ENCODE data around the gene CACNG4. TPM values are rescaled to one million over a fixed set of nuclear protein-coding genes. Genes with fewer than 3 reads are reported as not detected.

CACNG4 gene
- total RNA-seq, 1 experiment from 2014 or later = 46.3 TPM

DNA sequence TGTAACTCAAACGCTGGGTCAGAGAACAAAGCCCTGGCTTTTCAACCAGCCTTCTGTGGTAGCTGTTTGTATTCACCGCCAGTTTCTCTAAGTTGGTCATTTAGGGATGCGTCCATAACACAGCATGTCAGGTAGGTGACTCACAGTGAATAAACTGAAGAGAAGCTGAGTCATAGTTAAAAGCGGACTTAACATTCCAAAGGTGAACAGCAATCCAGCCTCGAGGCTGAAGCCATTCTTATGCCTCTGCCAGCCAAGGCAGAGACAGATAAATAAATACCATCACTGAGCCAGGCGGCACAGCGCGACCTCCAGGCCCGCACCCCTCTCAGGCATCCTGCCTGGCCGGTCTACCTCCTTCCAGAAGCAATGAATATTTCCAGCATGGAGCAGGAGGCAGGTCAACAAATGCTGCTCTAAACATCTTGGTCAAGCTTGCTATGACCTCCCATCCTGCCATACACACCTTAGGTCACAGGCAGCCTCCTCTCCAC, 12.4 kb upstream of the CACNG4 start:
- H3K9me2 ChIP-seq (ENCODE audit: insufficient read depth) = no peaks in the 10 kb centered on the region
- H3K4me1 ChIP-seq (replicated peaks; ENCODE audit: insufficient read depth) = peaks cover 71% of the 10 kb centered on the region
- no peaks in the 10 kb centered on the region for H3K79me2 ChIP-seq (ENCODE audit: low read depth)
- TF ChIP-seq, protein P1, sequence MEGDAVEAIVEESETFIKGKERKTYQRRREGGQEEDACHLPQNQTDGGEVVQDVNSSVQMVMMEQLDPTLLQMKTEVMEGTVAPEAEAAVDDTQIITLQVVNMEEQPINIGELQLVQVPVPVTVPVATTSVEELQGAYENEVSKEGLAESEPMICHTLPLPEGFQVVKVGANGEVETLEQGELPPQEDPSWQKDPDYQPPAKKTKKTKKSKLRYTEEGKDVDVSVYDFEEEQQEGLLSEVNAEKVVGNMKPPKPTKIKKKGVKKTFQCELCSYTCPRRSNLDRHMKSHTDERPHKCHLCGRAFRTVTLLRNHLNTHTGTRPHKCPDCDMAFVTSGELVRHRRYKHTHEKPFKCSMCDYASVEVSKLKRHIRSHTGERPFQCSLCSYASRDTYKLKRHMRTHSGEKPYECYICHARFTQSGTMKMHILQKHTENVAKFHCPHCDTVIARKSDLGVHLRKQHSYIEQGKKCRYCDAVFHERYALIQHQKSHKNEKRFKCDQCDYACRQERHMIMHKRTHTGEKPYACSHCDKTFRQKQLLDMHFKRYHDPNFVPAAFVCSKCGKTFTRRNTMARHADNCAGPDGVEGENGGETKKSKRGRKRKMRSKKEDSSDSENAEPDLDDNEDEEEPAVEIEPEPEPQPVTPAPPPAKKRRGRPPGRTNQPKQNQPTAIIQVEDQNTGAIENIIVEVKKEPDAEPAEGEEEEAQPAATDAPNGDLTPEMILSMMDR (conservative IDR thresholded peaks at IDR 0.05) = no peak
- TF ChIP-seq EZH2 (IDR thresholded peaks at IDR 0.05; ENCODE audit: low read depth) = no peak
- H3K27ac ChIP-seq = peak overlapping the region; percentile 99
- DNase-seq = peak; percentile 96 to 100
- intact Hi-C loops (cut with micrococcal nuclease; ENCODE audit: unreplicated experiment) = loop anchor here (1.0 kb wide), 1 partner anchor 14 kb away; no protein-coding TSS in a partner anchor
- H3K27me3 ChIP-seq (ENCODE audit: insufficient read depth, low read depth) = no peaks in the 10 kb centered on the region
- H3K9me3 ChIP-seq (ENCODE audit: insufficient read depth, low read depth) = no peaks in the 10 kb centered on the region
- no peaks in the 10 kb centered on the region for H3K36me3 ChIP-seq (ENCODE audit: low read depth)
- peak overlapping the region; percentile 83 for H3K4me2 ChIP-seq
- H3K4me3 ChIP-seq = peak overlapping the region; percentile 40; the same call in 1 of the 2 replicates
- peaks cover 48% of the 10 kb centered on the region for H3F3A ChIP-seq (ENCODE audit: insufficient read depth, low read depth)
- no peaks in the 10 kb centered on the region for H4K20me1 ChIP-seq (ENCODE audit: insufficient read depth)
- H2AFZ ChIP-seq = no peak overlapping the region; the same call in 1 of the 2 replicates
- CTCF ChIA-PET = interaction anchor here (0.6 to 1.1 kb wide), 2 partner anchors 224 to 677 kb away, joined by 3 read pairs; no protein-coding TSS in a partner anchor
- POLR2A ChIA-PET (ENCODE audit: unreplicated experiment) = interaction anchor here (0.5 to 0.7 kb wide), 3 partner anchors 11 to 136 kb away, joined by 3 to 4 read pairs (median 4); no protein-coding TSS in a partner anchor
- BruUV-seq (replicated peaks) = no TSS peak

DNA sequence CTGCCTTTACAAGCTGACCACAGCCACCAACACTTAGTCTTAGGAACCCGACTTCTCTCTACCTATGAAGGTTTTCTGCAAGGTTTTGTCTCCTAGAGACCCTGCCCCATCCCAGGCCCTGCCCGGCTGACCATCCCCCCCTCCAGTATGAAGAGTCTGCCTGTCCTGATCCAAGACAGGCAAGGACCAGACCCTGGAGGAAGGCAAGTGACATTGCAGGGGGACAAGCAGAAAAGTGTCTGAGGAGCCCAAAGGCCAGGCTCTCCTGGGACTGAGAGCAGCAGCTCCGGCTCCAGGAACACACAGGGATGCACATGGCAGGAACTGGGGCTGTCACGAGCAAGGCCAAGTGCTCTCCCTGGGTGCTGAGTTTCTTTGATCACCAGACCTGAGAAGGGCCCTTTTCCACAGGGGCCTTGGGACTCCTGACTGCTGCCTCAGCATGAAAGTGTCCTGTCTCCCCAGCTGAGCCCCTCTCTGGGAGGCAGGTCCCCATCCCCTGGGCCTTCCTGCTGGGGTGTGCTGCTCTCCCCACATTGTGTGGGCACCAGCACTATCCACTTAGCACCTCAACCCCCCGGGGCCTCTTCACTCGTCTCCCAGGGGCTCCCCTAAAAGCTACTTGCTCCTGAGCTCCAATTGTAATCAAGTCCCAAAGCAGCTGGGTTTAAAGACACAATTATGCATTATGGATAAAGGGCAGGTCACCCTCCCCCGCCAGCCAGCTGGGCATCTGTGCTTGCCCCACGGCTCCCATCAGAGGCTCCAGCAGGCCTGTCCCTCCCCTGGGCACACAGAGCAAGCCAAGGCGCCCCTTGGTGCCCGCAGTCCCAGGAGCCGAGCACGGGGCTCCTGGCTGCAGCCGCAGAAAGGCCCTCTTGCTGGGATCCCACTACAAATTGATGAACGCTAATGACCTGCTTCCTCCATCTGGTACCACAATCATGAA, 11.6 kb upstream of the CACNG4 start:
- POLR2A ChIA-PET (ENCODE audit: unreplicated experiment) = no interaction called here
- no peaks in the 10 kb centered on the region for H3K36me3 ChIP-seq (ENCODE audit: low read depth)
- intact Hi-C loops (cut with micrococcal nuclease; ENCODE audit: unreplicated experiment) = loop anchor here (1.0 kb wide), 1 partner anchor 13 kb away; no protein-coding TSS in a partner anchor
- no peaks in the 10 kb centered on the region for H3K9me2 ChIP-seq (ENCODE audit: insufficient read depth)
- TF ChIP-seq, protein P1 (conservative IDR thresholded peaks at IDR 0.05) = peak; percentile 40; the same call in 1 of the 2 replicates
- TF ChIP-seq EZH2 (IDR thresholded peaks at IDR 0.05; ENCODE audit: low read depth) = no peak
- H3K9me3 ChIP-seq (ENCODE audit: insufficient read depth, low read depth) = no peaks in the 10 kb centered on the region
- CTCF ChIA-PET = no interaction called here
- no peak overlapping the region; the same call in 1 of the 2 replicates for H3K4me3 ChIP-seq
- H2AFZ ChIP-seq = no peak overlapping the region
- H3K27me3 ChIP-seq (ENCODE audit: insufficient read depth, low read depth) = no peaks in the 10 kb centered on the region
- no peaks in the 10 kb centered on the region for H4K20me1 ChIP-seq (ENCODE audit: insufficient read depth)
- peaks cover 48% of the 10 kb centered on the region for H3F3A ChIP-seq (ENCODE audit: insufficient read depth, low read depth)
- H3K79me2 ChIP-seq (ENCODE audit: low read depth) = no peaks in the 10 kb centered on the region
- no peak for DNase-seq
- H3K27ac ChIP-seq = peak overlapping the region; percentile 99
- peak overlapping the region; percentile 69 for H3K4me2 ChIP-seq
- BruUV-seq (replicated peaks) = no TSS peak
- H3K4me1 ChIP-seq (replicated peaks; ENCODE audit: insufficient read depth) = peaks cover 63% of the 10 kb centered on the region

DNA sequence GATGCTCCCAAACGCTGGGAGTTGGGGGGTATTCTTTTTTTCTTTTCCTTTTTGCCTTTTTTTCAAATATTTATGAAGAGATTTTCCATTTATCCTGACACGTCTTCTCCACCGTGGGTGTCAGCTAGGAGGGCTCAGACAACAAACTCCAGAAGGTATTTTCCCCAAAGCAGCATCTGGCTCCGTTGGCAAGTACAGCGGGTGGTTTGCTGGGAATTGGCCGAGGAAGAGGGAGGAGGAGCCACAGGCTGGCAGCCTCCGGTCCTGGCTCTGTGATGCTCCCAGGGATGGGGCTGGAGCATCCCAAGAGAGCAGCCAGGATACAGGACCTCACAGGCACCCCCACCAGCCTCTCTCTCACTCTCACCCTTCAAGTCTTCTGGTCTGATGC, 10.9 kb upstream of the CACNG4 start:
- Histone ChIP-seq H3K27me3 (ENCODE audit: insufficient read depth, low read depth) (no peaks in the 10 kb centered on the region), H3K36me3 (ENCODE audit: low read depth) (no peaks in the 10 kb centered on the region), H3K9me2 (ENCODE audit: insufficient read depth) (no peaks in the 10 kb centered on the region), H2AFZ (no peak overlapping the region), H3K4me3 (no peak overlapping the region), H3K27ac (peak overlapping the region; percentile 99), H3K9me3 (ENCODE audit: insufficient read depth, low read depth) (no peaks in the 10 kb centered on the region), H3K4me2 (peak overlapping the region; percentile 69; the same call in 1 of the 2 replicates), H4K20me1 (ENCODE audit: insufficient read depth) (no peaks in the 10 kb centered on the region), H3K79me2 (ENCODE audit: low read depth) (no peaks in the 10 kb centered on the region), H3F3A (ENCODE audit: insufficient read depth, low read depth) (peaks cover 44% of the 10 kb centered on the region), H3K4me1 (replicated peaks; ENCODE audit: insufficient read depth) (peaks cover 56% of the 10 kb centered on the region)
- POLR2A ChIA-PET (ENCODE audit: unreplicated experiment) = no interaction called here
- intact Hi-C loops (cut with micrococcal nuclease; ENCODE audit: unreplicated experiment) = no loop called here
- TF ChIP-seq, protein P1 (conservative IDR thresholded peaks at IDR 0.05) = no peak
- TF ChIP-seq EZH2 (IDR thresholded peaks at IDR 0.05; ENCODE audit: low read depth) = no peak
- no TSS peak for BruUV-seq (replicated peaks)
- CTCF ChIA-PET = no interaction called here
- DNase-seq = no peak

Measured in PC-9 (cell line).